ENCODE results near the gene DLG2.

DLG2 gene

DNA sequence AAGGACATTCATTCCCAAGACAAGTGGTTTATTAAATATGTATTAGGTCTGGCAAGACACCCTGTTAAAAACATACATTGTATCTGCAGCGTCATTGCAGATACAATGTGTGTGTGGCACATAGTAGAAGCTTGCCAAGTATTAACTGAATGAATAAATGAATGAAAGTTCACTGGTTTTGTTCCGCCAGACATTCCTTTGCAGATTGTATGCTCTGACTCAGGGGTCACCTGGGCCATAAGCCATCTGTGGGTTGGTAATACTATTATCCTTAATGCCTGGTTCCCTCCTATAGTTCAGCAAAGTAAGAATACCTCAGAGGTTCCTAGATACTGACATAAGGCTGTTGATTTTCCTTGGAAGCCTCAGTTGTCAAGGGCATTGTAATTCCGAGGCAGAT is 1963.7 kb downstream of the DLG2 start:
- H2BK15ac ChIP-seq (ENCODE audit: low read depth, poor library complexity, severe bottlenecking) = no peak overlapping the region
- H3K4me2 ChIP-seq (ENCODE audit: low read length, poor library complexity, severe bottlenecking) = no peak overlapping the region
- no peak overlapping the region for H4K8ac ChIP-seq (ENCODE audit: low read length)
- H4K91ac ChIP-seq (ENCODE audit: low read length) = no peak overlapping the region
- H2BK120ac ChIP-seq (ENCODE audit: low read depth, low read length) = no peak overlapping the region
- no peaks in the 10 kb centered on the region for H3K9me3 ChIP-seq (ENCODE audit: control insufficient read depth, low read length)
- H2BK12ac ChIP-seq (ENCODE audit: low read length in 2 of 2) = no peak overlapping the region
- no peak overlapping the region for H3K9ac ChIP-seq (ENCODE audit: low read length)
- no peak overlapping the region for H2AK5ac ChIP-seq (ENCODE audit: low read length, severe bottlenecking)
- 91% methylated on average over 2 of the region's 3 CpGs for WGBS
- no peak overlapping the region for H3K18ac ChIP-seq (ENCODE audit: low read depth in 1 of 2, low read length in 2 of 2)
- no peak overlapping the region for H3K14ac ChIP-seq (ENCODE audit: low read length in 2 of 2)
- no peak overlapping the region for H3K27ac ChIP-seq (ENCODE audit: low read length, poor library complexity, severe bottlenecking)
- no peak overlapping the region for H2AFZ ChIP-seq (ENCODE audit: low read depth, low read length)
- no peak overlapping the region for H2BK5ac ChIP-seq (ENCODE audit: low read depth, low read length, poor library complexity, severe bottlenecking)
- no peaks in the 10 kb centered on the region for H3K4me1 ChIP-seq (ENCODE audit: control insufficient read depth, insufficient read depth, low read depth, low read length)
- H3K36me3 ChIP-seq (ENCODE audit: control insufficient read depth in 1 of 2, insufficient read depth in 2 of 2, low read depth in 1 of 2, low read length in 2 of 2) = no peaks in the 10 kb centered on the region
- no peaks in the 10 kb centered on the region for H3K79me1 ChIP-seq (replicated peaks; ENCODE audit: low read length, poor library complexity, severe bottlenecking)
- H3K4me3 ChIP-seq (ENCODE audit: insufficient read depth in 1 of 2, low read depth in 1 of 2, low read length in 2 of 2) = no peak overlapping the region
- no peaks in the 10 kb centered on the region for H3K27me3 ChIP-seq (ENCODE audit: control insufficient read depth in 1 of 2, insufficient read depth in 1 of 2, low read length in 2 of 2)
- no peak for DNase-seq
- H3K4ac ChIP-seq (ENCODE audit: low read depth in 1 of 2, low read length in 2 of 2) = no peak overlapping the region
- H3K23ac ChIP-seq (ENCODE audit: low read length in 2 of 2) = no peak overlapping the region

DNA sequence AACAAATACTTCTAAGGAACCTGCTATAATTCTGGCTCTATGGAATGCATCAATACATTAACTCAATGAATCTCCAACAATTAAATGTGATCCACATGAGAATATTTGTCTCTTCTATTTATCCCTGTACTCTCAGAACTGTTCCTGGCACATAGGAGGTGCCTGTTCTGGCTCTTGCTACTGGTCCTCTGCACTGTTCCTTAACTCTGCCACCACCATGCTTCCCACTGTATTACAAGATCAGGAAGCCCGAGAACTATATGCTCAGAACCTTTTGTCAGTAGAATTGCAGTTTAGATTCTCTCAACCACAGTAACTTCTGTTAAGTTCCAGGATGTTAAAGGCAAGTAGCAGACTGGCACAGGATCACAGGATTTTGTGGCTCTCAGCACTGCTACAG is 1964.7 kb downstream of the DLG2 start:
- Histone ChIP-seq H3K9me3 (ENCODE audit: control insufficient read depth, low read length) (no peaks in the 10 kb centered on the region), H2BK15ac (ENCODE audit: low read depth, poor library complexity, severe bottlenecking) (no peak overlapping the region), H3K4ac (ENCODE audit: low read depth in 1 of 2, low read length in 2 of 2) (no peak overlapping the region), H3K4me2 (ENCODE audit: low read length, poor library complexity, severe bottlenecking) (no peak overlapping the region), H3K9ac (ENCODE audit: low read length) (no peak overlapping the region), H2AFZ (ENCODE audit: low read depth, low read length) (no peak overlapping the region), H3K4me1 (ENCODE audit: control insufficient read depth, insufficient read depth, low read depth, low read length) (no peaks in the 10 kb centered on the region), H3K79me1 (replicated peaks; ENCODE audit: low read length, poor library complexity, severe bottlenecking) (no peaks in the 10 kb centered on the region), H4K8ac (ENCODE audit: low read length) (no peak overlapping the region), H2BK12ac (ENCODE audit: low read length in 2 of 2) (no peak overlapping the region), H3K36me3 (ENCODE audit: control insufficient read depth in 1 of 2, insufficient read depth in 2 of 2, low read depth in 1 of 2, low read length in 2 of 2) (no peaks in the 10 kb centered on the region), H2AK5ac (ENCODE audit: low read length, severe bottlenecking) (no peak overlapping the region), H3K27ac (ENCODE audit: low read length, poor library complexity, severe bottlenecking) (no peak overlapping the region), H3K14ac (ENCODE audit: low read length in 2 of 2) (peak overlapping the region in 1 of 2 experiments; percentile 48), H3K18ac (ENCODE audit: low read depth in 1 of 2, low read length in 2 of 2) (no peak overlapping the region), H2BK120ac (ENCODE audit: low read depth, low read length) (no peak overlapping the region), H3K27me3 (ENCODE audit: control insufficient read depth in 1 of 2, insufficient read depth in 1 of 2, low read length in 2 of 2) (no peaks in the 10 kb centered on the region), H4K91ac (ENCODE audit: low read length) (no peak overlapping the region), H3K4me3 (ENCODE audit: insufficient read depth in 1 of 2, low read depth in 1 of 2, low read length in 2 of 2) (no peak overlapping the region), H3K23ac (ENCODE audit: low read length in 2 of 2) (no peak overlapping the region), H2BK5ac (ENCODE audit: low read depth, low read length, poor library complexity, severe bottlenecking) (no peak overlapping the region)
- 84% methylated on average over 1 of the region's 1 CpG for WGBS
- no peak for DNase-seq

DNA sequence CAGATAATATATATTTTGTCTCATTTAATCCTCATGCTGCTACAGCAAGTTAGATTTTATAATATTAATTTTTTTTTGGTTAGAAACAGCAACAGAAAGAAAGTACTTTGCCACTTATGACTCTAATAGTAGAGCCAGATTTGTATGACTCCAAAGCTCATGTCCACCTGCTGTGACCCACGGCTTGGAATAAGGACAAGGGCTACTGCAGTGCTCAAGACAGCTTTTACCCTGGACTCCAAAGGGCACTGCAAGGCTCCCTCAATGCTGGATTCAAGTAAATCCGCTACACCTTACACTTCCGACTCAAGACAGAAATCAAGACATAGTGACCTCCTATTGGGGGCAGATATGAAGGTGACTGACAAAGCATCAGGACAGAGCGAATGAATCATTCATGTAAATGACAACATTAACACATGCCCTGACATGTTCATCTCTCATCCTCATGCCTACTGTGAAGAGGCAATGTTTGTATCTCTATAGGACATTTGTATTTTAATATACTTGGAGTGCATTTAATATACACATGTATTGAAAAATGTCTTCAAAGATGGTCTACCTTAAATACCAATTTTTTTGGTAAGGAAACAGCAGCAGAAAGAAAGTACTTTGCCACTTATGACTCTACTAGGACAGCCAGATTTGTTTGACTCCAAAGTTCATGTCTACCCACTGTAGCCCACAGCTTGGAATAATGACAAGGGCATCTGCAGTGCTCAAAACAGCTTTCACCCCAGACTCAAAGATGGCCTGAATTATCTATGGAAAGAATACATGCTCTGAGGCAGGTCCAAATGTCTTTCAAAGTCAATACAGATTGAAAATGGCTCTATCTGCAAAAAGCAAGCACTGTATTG is 1965.4 kb downstream of the DLG2 start:
- H3K18ac ChIP-seq (ENCODE audit: low read depth in 1 of 2, low read length in 2 of 2) = no peak overlapping the region
- H4K91ac ChIP-seq (ENCODE audit: low read length) = no peak overlapping the region
- no peaks in the 10 kb centered on the region for H3K9me3 ChIP-seq (ENCODE audit: control insufficient read depth, low read length)
- no peak overlapping the region for H3K27ac ChIP-seq (ENCODE audit: low read length, poor library complexity, severe bottlenecking)
- H2BK120ac ChIP-seq (ENCODE audit: low read depth, low read length) = no peak overlapping the region
- no peak overlapping the region for H4K8ac ChIP-seq (ENCODE audit: low read length)
- no peak overlapping the region for H3K4me3 ChIP-seq (ENCODE audit: insufficient read depth in 1 of 2, low read depth in 1 of 2, low read length in 2 of 2)
- H3K14ac ChIP-seq (ENCODE audit: low read length in 2 of 2) = no peak overlapping the region
- H2AK5ac ChIP-seq (ENCODE audit: low read length, severe bottlenecking) = no peak overlapping the region
- H3K4me2 ChIP-seq (ENCODE audit: low read length, poor library complexity, severe bottlenecking) = no peak overlapping the region
- H3K4ac ChIP-seq (ENCODE audit: low read depth in 1 of 2, low read length in 2 of 2) = no peak overlapping the region
- no peak overlapping the region for H2BK12ac ChIP-seq (ENCODE audit: low read length in 2 of 2)
- H2BK15ac ChIP-seq (ENCODE audit: low read depth, poor library complexity, severe bottlenecking) = no peak overlapping the region
- no peaks in the 10 kb centered on the region for H3K27me3 ChIP-seq (ENCODE audit: control insufficient read depth in 1 of 2, insufficient read depth in 1 of 2, low read length in 2 of 2)
- 95% methylated on average over 3 of the region's 4 CpGs for WGBS
- H2AFZ ChIP-seq (ENCODE audit: low read depth, low read length) = no peak overlapping the region
- DNase-seq = no peak
- H3K36me3 ChIP-seq (ENCODE audit: control insufficient read depth in 1 of 2, insufficient read depth in 2 of 2, low read depth in 1 of 2, low read length in 2 of 2) = no peaks in the 10 kb centered on the region
- no peak overlapping the region for H3K9ac ChIP-seq (ENCODE audit: low read length)
- H2BK5ac ChIP-seq (ENCODE audit: low read depth, low read length, poor library complexity, severe bottlenecking) = no peak overlapping the region
- H3K4me1 ChIP-seq (ENCODE audit: control insufficient read depth, insufficient read depth, low read depth, low read length) = no peaks in the 10 kb centered on the region
- H3K79me1 ChIP-seq (replicated peaks; ENCODE audit: low read length, poor library complexity, severe bottlenecking) = no peaks in the 10 kb centered on the region
- no peak overlapping the region for H3K23ac ChIP-seq (ENCODE audit: low read length in 2 of 2)

DNA sequence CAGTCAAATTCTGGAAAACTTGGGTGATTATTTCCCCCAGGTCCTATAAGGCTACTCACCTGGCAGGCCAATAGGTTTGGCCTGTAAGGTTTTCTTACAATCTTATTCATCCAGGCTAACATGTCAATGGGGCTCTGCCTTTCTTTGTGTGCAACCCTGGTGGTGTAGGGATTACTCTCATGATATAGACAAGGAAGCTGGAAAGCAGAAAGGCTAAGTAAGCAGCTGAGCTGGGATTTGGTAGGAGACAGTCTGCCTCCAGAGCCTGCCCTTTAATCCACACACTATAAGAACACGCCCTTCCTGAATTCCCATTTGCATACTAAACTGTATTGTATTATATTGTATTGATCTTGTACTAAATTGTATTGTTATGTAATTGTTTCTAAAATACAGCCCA is 1967.7 kb downstream of the DLG2 start:
- Histone ChIP-seq H2AFZ (ENCODE audit: low read depth, low read length) (no peak overlapping the region), H3K23ac (ENCODE audit: low read length in 2 of 2) (no peak overlapping the region), H3K4me1 (ENCODE audit: control insufficient read depth, insufficient read depth, low read depth, low read length) (no peaks in the 10 kb centered on the region), H4K91ac (ENCODE audit: low read length) (no peak overlapping the region), H3K36me3 (ENCODE audit: control insufficient read depth in 1 of 2, insufficient read depth in 2 of 2, low read depth in 1 of 2, low read length in 2 of 2) (no peaks in the 10 kb centered on the region), H3K27ac (ENCODE audit: low read length, poor library complexity, severe bottlenecking) (no peak overlapping the region), H3K4me2 (ENCODE audit: low read length, poor library complexity, severe bottlenecking) (no peak overlapping the region), H2BK15ac (ENCODE audit: low read depth, poor library complexity, severe bottlenecking) (no peak overlapping the region), H3K9ac (ENCODE audit: low read length) (no peak overlapping the region), H3K9me3 (ENCODE audit: control insufficient read depth, low read length) (no peaks in the 10 kb centered on the region), H2BK5ac (ENCODE audit: low read depth, low read length, poor library complexity, severe bottlenecking) (no peak overlapping the region), H3K18ac (ENCODE audit: low read depth in 1 of 2, low read length in 2 of 2) (no peak overlapping the region), H4K8ac (ENCODE audit: low read length) (no peak overlapping the region), H3K4me3 (ENCODE audit: insufficient read depth in 1 of 2, low read depth in 1 of 2, low read length in 2 of 2) (no peak overlapping the region), H2AK5ac (ENCODE audit: low read length, severe bottlenecking) (no peak overlapping the region), H3K27me3 (ENCODE audit: control insufficient read depth in 1 of 2, insufficient read depth in 1 of 2, low read length in 2 of 2) (no peaks in the 10 kb centered on the region), H3K79me1 (replicated peaks; ENCODE audit: low read length, poor library complexity, severe bottlenecking) (no peaks in the 10 kb centered on the region), H2BK120ac (ENCODE audit: low read depth, low read length) (no peak overlapping the region), H3K4ac (ENCODE audit: low read depth in 1 of 2, low read length in 2 of 2) (no peak overlapping the region), H3K14ac (ENCODE audit: low read length in 2 of 2) (no peak overlapping the region), H2BK12ac (ENCODE audit: low read length in 2 of 2) (no peak overlapping the region)
- WGBS = no CpG with 5 or more reads among the region's 1 CpG
- DNase-seq = no peak

All from mesenchymal stem cell (in vitro differentiated cells and primary cell).